ENCODE measurements around the gene CDK2AP2.
A peak's percentile ranks its signal among the peaks of the same experiment; 100 is the strongest.
"Not testable (repeated sequence)": the region's sequence is repeated elsewhere in the genome, so short reads cannot be mapped to it uniquely, and the experiment has no call there.

Gene CDK2AP2

GRCh38 chr11:67507864-67508485, at the start of gene CDK2AP2:
Gene CDK2AP2 (minus strand): TSS chr11:67508162. CDS start chr11:67508082, 80 bp downstream.
- peaks cover 44% of the 10 kb centered on the region for H3K79me2 ChIP-seq (ENCODE audit: control insufficient read depth, low read length)
- peak within 1 kb of the TSS; percentile 68 for H3K27ac ChIP-seq (ENCODE audit: low read depth, low read length)
- peaks cover 17% of the 10 kb centered on the region for H3K36me3 ChIP-seq (ENCODE audit: control insufficient read depth, low read length)
- peak within 1 kb of the TSS; percentile 89 for H3K4me3 ChIP-seq (ENCODE audit: low read length)
- H3K9me2 ChIP-seq (replicated peaks; ENCODE audit: control insufficient read depth, low read length), result no peaks in the 10 kb centered on the region
- peaks cover 36% of the 10 kb centered on the region for H3K4me1 ChIP-seq (ENCODE audit: control insufficient read depth, low read length)
- no peaks in the 10 kb centered on the region for H3K9me3 ChIP-seq (ENCODE audit: control insufficient read depth, insufficient read depth, low read length)
- peaks cover 14% of the 10 kb centered on the region; the same call in 1 of the 2 replicates for H3K27me3 ChIP-seq (ENCODE audit: control insufficient read depth, low read length)
- TF ChIP-seq EZH2phosphoT487 (IDR thresholded peaks at IDR 0.05; ENCODE audit: borderline replicate concordance, low read length), result no peak
- TF ChIP-seq, protein P1, sequence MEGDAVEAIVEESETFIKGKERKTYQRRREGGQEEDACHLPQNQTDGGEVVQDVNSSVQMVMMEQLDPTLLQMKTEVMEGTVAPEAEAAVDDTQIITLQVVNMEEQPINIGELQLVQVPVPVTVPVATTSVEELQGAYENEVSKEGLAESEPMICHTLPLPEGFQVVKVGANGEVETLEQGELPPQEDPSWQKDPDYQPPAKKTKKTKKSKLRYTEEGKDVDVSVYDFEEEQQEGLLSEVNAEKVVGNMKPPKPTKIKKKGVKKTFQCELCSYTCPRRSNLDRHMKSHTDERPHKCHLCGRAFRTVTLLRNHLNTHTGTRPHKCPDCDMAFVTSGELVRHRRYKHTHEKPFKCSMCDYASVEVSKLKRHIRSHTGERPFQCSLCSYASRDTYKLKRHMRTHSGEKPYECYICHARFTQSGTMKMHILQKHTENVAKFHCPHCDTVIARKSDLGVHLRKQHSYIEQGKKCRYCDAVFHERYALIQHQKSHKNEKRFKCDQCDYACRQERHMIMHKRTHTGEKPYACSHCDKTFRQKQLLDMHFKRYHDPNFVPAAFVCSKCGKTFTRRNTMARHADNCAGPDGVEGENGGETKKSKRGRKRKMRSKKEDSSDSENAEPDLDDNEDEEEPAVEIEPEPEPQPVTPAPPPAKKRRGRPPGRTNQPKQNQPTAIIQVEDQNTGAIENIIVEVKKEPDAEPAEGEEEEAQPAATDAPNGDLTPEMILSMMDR (IDR thresholded peaks at IDR 0.05; ENCODE audit: low read depth, low read length, poor library complexity, severe bottlenecking), result no peak
- peak within 1 kb of the TSS; percentile 83 for H3K4me2 ChIP-seq (ENCODE audit: low read length)
- H4K20me1 ChIP-seq (ENCODE audit: control insufficient read depth, insufficient read depth, low read depth, low read length), result peaks cover 6% of the 10 kb centered on the region; the same call in 1 of the 2 replicates
- H3F3A ChIP-seq (ENCODE audit: control insufficient read depth, insufficient read depth), result peaks cover 4% of the 10 kb centered on the region

- Histone ChIP-seq H3F3A (ENCODE audit: control insufficient read depth, insufficient read depth) (no peaks in the 10 kb centered on the region), H3K4me2 (ENCODE audit: low read length) (no peak overlapping the region), H3K36me3 (ENCODE audit: control insufficient read depth, low read length) (no peaks in the 10 kb centered on the region), H3K79me2 (ENCODE audit: control insufficient read depth, low read length) (no peaks in the 10 kb centered on the region), H3K9me3 (ENCODE audit: control insufficient read depth, insufficient read depth, low read length) (peaks cover 12% of the 10 kb centered on the region), H3K27ac (ENCODE audit: low read depth, low read length) (no peak overlapping the region), H3K27me3 (ENCODE audit: control insufficient read depth, low read length) (no peaks in the 10 kb centered on the region), H3K9me2 (replicated peaks; ENCODE audit: control insufficient read depth, low read length) (no peaks in the 10 kb centered on the region), H3K4me1 (ENCODE audit: control insufficient read depth, low read length) (peaks cover 16% of the 10 kb centered on the region), H3K4me3 (ENCODE audit: low read length) (no peak overlapping the region), H4K20me1 (ENCODE audit: control insufficient read depth, insufficient read depth, low read depth, low read length) (no peaks in the 10 kb centered on the region)
- TF ChIP-seq EZH2phosphoT487 (IDR thresholded peaks at IDR 0.05; ENCODE audit: borderline replicate concordance, low read length), result no peak
- TF ChIP-seq, protein P1 (IDR thresholded peaks at IDR 0.05; ENCODE audit: low read depth, low read length, poor library complexity, severe bottlenecking), result no peak
These were observed 48.3 kb upstream of the CDK2AP2 start for GRCh38 chr11:67556244-67556643.

DNA sequence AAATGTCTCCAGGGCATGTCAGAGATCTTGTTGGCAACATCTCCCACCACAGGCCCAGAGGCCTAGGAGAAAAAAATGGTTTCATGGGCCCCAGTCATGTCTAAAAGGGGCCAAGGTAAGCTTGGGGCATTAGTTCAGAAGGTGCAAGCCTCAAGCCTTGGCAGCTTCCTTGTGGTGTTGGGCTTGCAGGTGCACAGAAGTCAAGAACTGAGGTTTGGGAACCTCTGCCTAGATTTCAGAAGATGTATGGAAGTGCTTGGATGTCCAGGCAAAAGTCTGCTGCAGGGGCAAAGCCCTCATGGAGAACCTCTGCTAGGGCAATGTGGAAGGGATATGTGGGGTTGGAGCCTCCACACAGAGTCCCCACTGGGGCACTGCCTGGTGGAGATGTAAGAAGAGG, 43.7 kb upstream of the CDK2AP2 start:
- H3K9me3 ChIP-seq (ENCODE audit: control insufficient read depth, insufficient read depth, low read length), result peaks cover 22% of the 10 kb centered on the region
- H3K4me2 ChIP-seq (ENCODE audit: low read length); H4K20me1 ChIP-seq (ENCODE audit: control insufficient read depth, insufficient read depth, low read depth, low read length); H3K9me2 ChIP-seq (replicated peaks; ENCODE audit: control insufficient read depth, low read length); H3K4me3 ChIP-seq (ENCODE audit: low read length); H3K36me3 ChIP-seq (ENCODE audit: control insufficient read depth, low read length); H3K4me1 ChIP-seq (ENCODE audit: control insufficient read depth, low read length); H3K79me2 ChIP-seq (ENCODE audit: control insufficient read depth, low read length); H3K27me3 ChIP-seq (ENCODE audit: control insufficient read depth, low read length); H3K27ac ChIP-seq (ENCODE audit: low read depth, low read length); H3F3A ChIP-seq (ENCODE audit: control insufficient read depth, insufficient read depth): not testable (repeated sequence)

- TF ChIP-seq EZH2phosphoT487 (IDR thresholded peaks at IDR 0.05; ENCODE audit: borderline replicate concordance, low read length), result no peak
- TF ChIP-seq, protein P1 (IDR thresholded peaks at IDR 0.05; ENCODE audit: low read depth, low read length, poor library complexity, severe bottlenecking), result no peak
- peaks cover 22% of the 10 kb centered on the region for H3K9me3 ChIP-seq (ENCODE audit: control insufficient read depth, insufficient read depth, low read length)
- no peaks in the 10 kb centered on the region for H3K4me1 ChIP-seq (ENCODE audit: control insufficient read depth, low read length)
- H4K20me1 ChIP-seq (ENCODE audit: control insufficient read depth, insufficient read depth, low read depth, low read length), result no peaks in the 10 kb centered on the region
- no peaks in the 10 kb centered on the region for H3F3A ChIP-seq (ENCODE audit: control insufficient read depth, insufficient read depth)
- no peak overlapping the region for H3K27ac ChIP-seq (ENCODE audit: low read depth, low read length)
- H3K4me3 ChIP-seq (ENCODE audit: low read length), result no peak overlapping the region
- no peaks in the 10 kb centered on the region for H3K9me2 ChIP-seq (replicated peaks; ENCODE audit: control insufficient read depth, low read length)
- no peak overlapping the region for H3K4me2 ChIP-seq (ENCODE audit: low read length)
- H3K79me2 ChIP-seq (ENCODE audit: control insufficient read depth, low read length), result no peaks in the 10 kb centered on the region
- peaks cover 10% of the 10 kb centered on the region; the same call in 1 of the 2 replicates for H3K27me3 ChIP-seq (ENCODE audit: control insufficient read depth, low read length)
- no peaks in the 10 kb centered on the region for H3K36me3 ChIP-seq (ENCODE audit: control insufficient read depth, low read length)
These were observed 43.2 kb upstream of the CDK2AP2 start for GRCh38 chr11:67551127-67551526.
